Stimulated activated CD8-positive, alpha-beta memory T cell treated with anti-CD3 and anti-CD28 coated beads, Interleukin-7, amount 100 ng/mL, for 4 hours (primary cell): ENCODE results near the gene GLI2.

Experiments used
- DNase-seq, 2 donors: peaks; one replicate each; pipeline ENCODE4 v3.0.0-alpha.2; 2020; ENCODE audit warnings: low read depth in 2 of 2

GLI2 gene

DNA sequence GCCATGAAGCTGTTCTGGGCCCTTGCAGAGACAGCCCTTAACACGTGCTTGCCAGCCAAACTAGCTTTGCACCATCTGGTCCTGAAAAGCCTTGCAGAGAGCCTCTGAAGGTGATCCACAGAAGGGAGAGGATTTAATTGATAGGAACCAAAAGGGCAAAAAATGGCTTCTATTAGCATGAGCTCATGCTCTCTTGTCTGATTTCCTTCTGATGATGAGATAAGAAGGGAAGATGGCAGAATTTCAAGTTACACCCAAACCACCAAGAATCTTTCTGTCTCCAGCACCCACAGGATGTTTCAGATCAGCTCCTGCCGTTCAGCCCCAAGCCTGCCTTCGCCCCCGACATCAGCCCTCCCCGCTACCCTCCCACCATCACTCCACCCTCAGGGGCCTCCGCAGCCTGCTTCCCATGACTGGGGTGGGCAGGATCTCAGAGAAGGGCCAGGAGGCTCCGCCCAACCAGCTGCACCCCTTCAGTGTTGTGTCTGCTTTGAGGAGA is 23.4 kb upstream of the GLI2 start:
- no peak for DNase-seq

DNA sequence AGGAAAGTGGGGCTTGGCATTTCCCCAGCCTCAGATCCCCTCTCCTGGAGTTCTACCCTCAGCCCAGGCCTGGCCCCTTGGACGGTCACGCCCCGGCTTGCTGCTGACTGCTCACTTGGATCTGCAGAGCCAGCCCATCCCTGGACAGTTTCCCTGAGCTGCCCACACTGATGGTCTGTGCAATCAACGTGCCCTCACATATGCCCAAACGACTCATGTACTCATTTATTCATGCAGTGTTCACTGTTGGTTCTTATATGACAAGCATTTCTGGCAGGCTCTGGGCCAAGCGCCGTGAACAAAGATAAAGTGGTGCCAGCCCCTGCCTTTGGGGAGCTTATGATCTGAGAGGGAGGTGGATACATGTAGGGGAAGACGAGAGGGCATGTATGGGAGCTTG is 20.3 kb upstream of the GLI2 start:
- DNase-seq = no peak

DNA sequence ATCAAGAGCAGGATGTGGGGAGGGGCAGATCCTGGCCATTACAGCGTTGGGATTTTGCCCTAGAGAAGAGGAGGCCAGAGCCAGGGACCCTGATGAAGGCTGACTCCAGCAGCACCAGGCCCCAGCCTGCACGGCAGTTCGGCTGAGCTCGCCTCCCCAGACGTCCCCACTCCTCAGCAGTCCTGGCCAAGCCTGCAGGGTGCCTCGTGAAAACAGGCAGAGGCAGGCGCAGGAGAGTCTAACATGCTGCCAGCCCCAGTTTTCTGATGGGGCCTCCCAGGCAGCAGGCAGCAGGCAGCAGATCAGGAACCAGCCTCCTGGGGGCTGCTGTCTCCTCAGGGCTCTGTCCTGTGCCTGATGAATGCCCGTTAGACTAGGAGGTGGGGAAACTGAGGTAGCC is 19.7 kb upstream of the GLI2 start:
- DNase-seq = no peak

DNA sequence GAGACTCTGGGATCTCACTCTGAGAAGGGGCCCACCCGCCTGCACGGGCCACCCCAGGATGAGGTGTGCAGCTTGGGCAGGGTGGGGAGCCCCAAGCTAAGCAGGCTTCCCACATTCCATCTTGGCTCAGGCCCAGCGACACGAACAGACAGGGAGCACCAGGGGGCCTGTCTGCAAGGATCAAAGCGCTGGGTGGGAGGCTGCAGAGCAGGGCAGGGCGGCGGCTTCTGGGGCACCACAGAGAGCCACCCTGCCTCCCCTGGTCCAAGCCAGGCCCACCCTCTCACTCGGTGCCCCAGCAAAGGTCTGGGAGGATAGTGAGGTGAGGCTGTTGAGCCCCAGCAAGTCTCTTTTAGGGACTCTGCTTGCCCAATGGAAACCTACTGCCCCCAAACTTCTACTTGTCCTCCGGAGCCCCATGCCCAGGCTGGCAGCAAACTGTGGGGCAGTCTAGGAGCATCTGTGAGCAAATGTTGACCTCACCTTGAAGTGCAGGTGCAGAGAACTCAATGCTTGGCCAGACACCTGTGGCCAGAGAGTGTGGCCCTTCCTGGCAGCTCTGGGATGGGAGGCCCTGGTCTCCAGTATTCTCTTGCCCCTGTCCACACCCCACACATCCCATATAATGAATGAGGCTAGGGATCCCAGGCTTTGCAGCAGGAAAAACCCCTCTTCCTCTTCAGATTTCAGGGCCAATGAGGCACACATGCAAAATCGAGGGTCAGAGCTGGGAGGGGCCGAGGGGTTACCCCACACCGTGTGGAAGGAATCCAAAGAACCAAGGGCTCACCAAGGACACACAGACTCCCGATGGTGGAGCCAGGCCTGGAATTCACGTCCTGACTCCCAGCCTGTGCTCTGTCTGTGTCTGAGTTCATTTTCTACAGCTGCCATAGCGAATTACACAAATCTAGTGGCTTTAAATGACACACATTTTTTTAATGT is 18.8 kb upstream of the GLI2 start:
- DNase-seq = no peak

DNA sequence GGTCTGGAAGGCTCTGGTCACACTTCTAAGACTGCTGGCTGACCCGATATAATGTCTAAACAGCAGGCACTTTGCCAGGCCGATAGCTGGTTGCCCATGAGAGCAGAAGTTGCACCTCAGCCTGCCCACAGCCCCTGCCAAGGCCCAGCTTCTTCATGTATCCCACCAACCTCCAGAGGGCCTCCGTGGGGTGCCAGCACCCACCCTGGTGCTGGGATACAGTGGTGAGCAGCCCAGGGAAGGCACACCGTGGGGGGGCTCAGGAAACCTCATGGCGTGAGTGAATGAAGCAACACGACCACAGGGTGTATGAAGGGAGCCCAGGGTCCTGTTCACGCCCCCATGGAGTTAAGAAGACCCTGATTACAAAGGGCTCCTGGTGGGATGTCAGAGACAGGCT is 16.2 kb upstream of the GLI2 start:
- no peak for DNase-seq

DNA sequence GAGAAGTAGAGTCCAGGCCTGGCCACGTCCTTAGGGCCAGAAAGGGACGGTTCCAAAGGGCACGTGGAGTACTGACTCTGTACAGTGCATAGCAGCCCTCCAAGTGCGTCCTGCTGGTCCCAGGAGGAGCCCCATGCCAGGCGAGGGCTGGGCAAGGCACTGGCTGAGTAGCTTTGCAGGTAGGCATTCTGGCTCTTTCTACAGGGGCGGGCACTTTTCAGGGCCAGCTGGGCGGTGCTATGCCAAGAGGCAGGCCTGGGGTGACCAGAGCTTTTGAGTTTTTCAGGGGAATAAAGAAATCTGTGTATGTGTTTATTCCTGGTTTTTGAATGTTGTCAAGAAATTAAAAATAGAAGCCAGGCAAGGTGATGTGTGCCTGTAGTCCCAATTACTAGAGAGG is 15.4 kb upstream of the GLI2 start:
- no peak for DNase-seq

DNA sequence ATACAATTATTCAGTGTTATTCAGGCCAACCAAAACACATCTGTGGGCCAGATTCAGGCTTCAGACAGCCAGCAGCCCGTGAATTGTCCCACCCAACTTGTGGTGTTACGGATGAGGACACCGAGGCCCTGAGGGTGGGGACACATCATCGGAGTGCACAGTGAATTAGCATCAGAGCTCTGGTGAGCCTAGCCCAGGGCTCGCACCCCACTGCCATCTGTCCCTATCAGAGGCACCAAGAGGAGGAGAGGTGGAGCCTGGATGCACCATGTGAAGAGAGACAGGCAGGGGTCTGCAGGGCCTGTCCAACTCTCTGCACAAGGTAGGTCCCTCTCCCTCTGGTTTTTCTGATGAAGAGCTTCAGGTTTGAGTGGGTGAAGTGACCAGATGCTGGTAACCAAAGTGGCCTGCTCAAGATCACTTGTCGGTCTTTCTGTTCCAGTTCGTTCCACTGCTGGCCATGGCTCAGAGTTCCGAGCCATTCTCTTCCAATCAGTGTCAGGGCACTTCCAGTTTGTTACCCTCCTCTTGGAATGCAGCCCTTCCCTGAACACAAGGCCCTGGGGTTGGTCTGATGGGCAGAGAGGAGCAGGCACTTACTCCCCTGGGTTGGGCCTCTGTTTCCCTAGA is 14.8 kb upstream of the GLI2 start:
- no peak for DNase-seq

DNA sequence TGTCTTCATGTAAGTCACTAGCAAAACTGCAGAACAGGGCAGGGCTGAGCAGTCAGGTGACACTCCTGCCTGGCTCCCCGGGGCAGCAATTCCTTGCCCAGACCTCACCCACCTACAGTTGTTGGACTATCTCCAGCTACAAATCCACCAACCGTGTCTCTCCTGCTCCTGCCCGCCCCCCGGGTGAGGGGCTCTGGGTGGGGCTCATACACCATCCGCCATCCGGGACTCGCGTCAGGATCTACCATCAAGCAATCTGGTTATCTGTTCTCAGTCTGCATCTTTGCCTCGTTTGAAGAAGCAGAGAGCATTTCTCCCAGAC is 13.5 kb upstream of the GLI2 start:
- DNase-seq = no peak

DNA sequence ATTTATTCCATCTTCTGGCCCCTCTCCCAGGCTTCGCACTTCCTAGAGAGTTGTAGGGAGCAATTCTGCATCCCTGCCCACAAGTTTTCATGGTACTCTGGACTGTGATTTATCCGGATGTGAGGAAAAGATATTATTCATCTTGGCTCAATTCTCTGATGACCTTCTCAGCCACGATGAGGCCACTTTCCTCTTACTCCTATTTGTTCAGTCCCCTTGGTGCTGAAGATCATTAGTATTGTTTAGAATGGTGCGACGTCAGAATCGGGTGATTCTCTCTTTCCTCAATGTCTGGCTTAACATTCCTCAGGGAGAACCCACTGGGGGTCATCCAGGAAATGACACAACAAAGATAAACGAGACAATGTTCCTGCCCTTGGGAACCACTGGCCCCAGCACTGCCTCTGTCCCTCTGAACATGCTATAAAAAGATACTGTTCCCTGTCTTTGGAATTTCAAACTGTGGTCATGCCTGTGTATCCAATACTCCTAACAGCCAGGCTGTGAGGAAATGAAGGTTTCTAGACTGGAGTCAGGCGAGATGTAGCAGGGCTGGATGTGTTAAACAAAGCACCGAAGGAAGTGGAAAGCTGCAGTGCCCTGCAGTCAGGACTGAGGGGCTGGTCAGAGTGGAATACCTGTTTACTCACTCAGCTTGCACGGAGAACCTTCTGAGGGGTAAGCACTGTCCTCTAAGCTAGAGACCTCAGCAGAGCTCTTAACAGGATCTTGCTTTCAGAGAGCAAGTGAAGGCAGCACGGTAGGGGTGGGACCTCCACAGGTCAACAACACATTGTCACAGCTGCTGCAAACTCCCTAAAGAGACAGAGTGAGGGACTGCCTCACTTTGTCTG is 12.9 kb upstream of the GLI2 start:
- DNase-seq = no peak

DNA sequence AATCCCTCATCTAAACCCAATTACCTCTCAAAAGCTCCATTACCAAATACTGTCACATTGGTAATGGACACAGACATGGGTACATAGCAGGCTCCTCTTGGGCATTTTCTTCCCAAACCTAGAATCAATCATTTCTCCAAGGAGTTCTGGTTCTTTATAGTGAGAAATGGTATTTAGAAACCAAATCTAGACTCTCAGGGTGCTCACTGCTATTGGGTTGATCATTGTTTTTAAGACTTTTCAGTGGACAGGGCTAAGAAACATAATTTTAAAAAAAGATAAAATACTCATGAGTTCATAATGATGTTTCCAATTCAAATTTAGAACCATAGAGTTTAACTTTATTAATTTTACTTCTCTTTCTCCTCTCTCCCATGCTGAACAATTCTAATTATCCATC is 9.4 kb upstream of the GLI2 start:
- no peak for DNase-seq

DNA sequence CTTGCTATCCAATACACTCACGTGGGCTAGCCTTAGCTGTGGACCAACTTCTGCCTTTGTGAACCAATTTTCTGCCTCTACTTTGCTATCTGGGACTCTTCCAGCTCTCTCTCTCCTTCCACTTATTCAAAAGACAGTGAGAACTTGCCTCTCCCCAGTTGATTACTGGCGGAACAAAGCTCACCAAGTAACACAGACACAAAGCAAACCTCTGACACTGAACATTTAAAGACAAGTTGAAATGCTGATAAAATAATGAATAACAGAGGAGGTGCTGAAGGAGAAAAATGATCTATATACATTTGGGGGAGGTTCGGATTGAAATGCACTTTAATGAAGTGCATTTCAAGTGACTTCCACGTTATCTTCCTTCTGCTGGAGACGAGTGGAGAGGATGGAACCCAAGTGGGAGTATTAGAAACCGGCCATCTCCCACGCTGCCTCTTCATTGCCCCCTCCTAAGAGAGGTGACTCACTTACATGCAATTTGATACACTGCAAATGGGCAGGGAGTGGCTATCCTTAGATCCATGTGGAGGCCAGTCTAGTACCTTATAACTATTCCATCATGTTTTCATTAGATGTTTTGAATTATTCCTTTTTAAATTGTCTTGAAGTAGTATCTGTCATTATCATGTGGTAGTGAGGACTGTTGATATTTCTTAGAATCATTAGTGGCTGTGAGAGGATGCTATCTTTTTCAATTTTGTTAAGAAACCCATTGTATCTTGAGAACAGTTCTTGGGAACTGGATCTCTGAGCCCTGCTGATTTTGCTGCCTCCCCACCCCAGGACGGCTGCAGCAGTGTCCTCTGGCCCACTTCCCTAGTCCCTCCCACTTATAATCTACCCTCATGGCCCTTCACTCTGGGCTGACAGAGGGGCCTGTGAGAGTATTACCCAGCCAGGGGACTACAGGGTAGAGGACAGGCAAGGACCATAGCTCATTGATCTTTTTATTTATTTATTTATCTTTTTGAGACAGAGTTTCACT is 6.0 kb upstream of the GLI2 start:
- no peak for DNase-seq

DNA sequence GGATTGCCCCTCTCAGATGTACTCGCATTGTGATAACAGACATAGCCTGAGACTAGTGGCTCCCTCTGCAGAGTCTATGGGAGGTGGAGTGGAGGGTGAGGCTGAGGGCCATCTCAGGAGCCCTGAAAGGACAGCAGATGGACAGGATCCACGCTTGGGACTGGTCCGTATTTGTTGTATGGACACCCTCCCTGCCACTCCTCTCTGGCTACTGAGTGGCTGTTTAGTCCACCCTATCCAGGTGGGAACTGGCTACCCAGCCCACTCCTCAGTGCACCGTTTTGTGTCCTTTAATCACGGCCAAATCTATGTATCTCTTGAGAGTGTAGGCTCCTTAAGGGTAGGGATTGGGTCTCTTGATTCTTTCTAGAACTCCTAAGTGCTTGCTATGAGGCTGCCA is 4.5 kb upstream of the GLI2 start:
- no peak for DNase-seq

DNA sequence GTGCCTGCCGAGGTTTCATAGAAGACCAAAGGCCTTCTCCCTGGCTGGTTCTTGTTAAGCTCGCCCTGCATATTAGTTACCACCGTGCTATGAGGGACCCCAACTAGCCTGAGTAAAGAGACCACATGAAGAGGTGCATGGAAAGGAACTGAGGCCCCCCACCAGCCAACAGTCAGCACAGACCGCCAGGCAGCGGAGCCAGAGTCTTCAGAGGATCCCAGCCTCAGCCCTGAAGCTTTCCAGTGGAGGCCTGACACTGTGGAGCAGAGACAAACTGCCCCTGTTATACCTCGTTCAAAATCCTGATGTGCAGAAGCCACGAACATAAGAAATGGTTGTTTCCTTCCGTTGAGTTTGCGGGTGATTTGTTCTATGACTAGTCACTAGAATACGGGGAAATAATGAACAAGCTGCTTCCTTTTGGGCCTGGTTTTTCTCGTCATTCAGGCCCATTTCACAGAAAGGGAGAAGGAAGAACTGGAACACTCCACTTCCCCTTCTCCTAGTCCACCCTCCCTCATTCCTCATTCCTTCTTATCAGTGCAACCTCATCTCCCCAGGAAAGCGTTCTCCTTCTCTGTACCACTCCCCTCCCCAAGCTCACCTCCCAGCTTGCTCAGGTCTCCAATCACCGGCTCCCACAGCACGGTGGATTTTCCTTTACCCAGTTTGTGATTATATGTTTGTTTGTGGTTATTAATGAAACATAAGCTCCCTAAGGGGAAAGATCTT is 3.0 kb upstream of the GLI2 start:
- no peak for DNase-seq

DNA sequence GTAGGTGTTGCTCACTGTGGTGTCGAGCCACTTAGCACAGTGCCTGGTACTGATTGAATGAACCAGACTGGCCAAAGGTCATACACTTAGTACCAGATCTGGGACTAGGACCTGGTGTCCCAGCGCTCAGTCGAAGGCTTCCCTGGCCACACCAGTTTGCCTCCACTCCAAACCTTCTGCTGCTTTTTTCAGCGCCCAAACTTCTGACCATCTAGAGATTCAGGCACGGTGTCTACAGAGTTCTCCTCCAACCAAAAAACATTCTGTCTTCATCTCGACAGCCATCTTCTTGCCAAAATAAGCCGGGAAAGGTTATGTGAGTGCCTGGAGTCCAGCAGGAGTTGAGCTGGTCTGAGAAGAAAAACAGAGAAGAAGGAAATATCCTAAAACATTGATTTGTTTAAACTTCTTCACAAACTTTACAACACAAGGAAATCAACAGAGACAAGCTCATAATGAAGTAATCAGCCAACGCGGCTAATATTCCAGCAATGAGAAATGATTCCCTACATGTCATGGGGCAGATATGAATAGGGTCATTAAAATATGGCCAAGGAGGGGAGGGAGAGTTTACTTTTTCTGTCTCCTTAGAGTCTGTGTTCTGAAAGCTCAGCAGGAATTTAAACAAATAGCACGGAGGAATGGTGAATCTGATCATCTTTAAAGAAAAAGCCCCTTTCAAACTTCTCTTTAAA is 2.3 kb upstream of the GLI2 start:
- no peak for DNase-seq

DNA sequence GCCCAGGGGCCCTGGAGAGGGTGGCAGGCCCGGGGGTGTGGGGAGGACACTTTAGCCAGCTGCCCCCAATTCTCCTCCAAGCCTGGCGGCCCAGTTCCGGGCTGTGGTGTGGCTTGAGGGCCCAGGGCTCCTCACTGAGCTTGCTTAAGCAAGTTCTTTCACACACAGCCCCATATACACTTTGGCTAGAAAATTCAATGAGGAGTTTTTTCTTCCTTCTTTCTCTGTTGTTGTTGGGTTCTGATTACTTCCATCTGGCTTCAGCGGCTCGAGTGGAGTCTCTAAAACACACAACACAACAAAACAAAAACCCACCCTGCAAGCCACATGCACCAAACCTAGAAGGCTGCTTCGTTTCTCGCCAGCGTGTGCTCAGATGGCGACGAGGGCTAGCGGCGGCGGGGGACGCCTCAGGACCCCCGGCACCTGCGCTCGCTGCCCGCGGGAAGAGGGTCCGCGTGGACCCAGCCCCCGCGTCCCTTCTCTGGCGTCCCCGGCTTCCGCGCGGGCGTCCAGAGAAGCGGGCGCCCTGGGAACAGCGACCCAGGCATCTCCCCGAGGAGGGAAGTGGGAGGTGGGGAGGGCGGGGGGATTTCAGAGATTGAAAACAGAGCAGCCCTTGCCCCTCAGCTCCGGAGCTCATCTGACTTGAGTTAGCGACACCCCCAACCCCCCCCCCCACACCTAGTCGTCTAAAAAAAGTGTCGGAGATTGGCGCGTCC is 577 bp upstream of the GLI2 start:
- no peak for DNase-seq

DNA sequence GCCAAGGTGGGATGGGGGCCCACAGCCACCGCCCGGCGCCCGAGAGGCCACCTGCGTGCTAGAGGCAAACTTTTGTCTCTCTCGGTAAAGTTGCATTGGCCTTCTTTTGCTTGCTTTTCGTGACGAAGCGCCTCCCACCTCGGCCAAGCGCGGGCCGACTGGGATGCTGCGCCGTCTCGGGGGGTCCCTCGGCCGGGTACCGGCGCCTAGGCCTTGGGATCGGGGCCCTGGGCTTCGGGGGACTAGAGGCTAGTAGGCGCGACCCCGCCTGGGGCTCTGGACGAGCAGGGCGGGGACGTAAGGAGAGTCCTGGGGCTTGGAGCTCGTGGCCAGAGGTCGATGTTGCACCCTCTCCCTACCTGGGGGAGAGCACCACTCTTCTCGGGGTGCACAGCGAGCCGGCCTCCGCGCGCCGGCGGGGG is 545 bp downstream of the GLI2 start:
- no peak for DNase-seq

DNA sequence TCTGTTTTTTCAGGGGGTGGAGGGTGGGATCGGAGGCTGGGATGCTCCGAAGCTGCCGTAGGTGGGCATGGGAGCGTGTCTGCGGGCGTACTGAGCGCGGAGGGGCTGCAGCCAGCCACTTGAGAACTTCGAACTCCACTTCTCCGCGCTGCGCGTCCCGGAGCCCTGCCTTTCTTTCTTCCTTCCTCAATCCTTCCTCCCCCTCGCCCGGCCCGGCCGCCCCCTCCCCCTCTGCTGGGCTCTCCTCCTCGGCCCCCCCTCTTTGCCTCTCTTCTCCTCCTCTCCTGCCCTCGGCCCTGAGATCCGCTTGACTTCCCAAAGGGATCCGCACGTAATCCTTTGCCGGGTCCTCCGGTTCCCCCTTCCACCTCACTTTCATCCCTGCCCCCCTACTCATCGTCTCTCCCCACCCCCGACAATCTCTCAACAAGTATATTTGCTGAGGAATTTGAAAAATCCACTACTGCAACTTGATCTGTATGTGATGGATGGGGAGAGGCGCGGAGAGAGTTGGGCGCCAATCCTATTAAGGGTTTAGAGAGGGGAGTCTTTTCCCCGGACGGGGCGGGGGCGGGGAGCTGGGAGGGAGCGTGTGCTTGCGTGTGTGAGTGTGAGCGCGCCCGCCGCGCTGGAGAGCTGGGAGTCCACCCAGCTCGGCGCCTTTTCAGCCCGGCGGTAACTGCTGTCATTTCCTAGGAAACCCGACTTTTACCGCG is 1.1 kb downstream of the GLI2 start:
- no peak for DNase-seq

DNA sequence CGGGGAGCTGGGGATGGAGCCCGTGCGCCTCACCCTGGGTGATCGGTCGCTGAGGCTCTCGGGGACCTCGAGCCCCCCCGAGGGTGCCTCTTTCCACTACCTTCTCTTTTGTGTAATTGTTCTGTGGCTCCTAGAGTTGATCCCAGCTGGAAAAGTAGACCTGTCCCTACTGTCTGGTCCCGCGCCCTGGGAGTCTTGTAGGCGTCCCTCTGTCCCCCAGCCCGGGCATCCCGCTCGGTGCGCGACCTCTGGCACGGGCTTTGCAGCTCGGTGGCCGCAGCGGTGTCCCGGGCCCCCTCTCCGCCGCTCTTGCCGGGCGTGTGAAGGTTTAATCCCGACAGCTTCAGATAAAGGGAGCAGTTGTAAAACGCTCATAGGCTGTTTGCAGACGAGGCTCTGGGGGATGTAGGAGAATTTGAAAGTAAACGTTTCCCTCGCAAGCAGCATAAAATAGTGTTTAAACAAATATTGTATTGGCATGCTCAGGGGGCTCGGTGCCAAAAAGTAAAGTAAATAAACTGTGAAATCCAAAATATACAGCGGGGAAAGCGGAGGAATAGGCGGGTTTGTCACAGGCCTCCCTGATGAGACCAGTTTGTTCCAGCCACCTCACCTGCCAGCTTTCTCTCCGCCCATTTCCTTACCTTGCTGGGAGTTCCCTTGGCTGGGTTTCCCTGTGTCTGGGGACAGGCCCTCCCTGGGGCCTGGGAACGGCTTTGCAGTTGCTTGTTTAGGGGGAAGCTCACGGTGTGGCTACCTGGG is 1.9 kb downstream of the GLI2 start:
- no peak for DNase-seq
